ENCODE results near the gene SLC25A31.
A peak's percentile ranks its signal among the peaks of the same experiment; 100 is the strongest.

Gene SLC25A31

GRCh38 chr4:127771535-127772275 lies 41.5 kb downstream of the SLC25A31 start:
- TF ChIP-seq FOXP2 (optimal IDR thresholded peaks at IDR 0.05; ENCODE audit: control extremely low read depth, extremely low read length, insufficient read depth): no peak
- TF ChIP-seq EZH2 (IDR thresholded peaks at IDR 0.05): no peak
- no peak for TF ChIP-seq POLR2AphosphoS5 (IDR thresholded peaks at IDR 0.05; ENCODE audit: borderline replicate concordance, low read depth, low read length)
- DNase-seq (ENCODE audit: low read depth, low spot score): no peak
- H3K36me3 ChIP-seq (ENCODE audit: insufficient read depth, low read length): no peaks in the 10 kb centered on the region
- H3K9ac ChIP-seq (ENCODE audit: insufficient read length): no peak overlapping the region
- no peak overlapping the region for H3K27ac ChIP-seq
- H3K9me3 ChIP-seq (ENCODE audit: low read depth, low read length): no peaks in the 10 kb centered on the region
- H3K4me3 ChIP-seq: no peak overlapping the region

GRCh38 chr4:127772769-127773671 lies 42.8 kb downstream of the SLC25A31 start:
- Histone ChIP-seq H3K9ac (ENCODE audit: insufficient read length) (no peak overlapping the region), H3K4me3 (no peak overlapping the region), H3K27ac (no peak overlapping the region), H3K9me3 (ENCODE audit: low read depth, low read length) (no peaks in the 10 kb centered on the region), H3K36me3 (ENCODE audit: insufficient read depth, low read length) (no peaks in the 10 kb centered on the region)
- no peak for DNase-seq (ENCODE audit: low read depth, low spot score)
- TF ChIP-seq EZH2 (IDR thresholded peaks at IDR 0.05): no peak
- no peak for TF ChIP-seq FOXP2 (optimal IDR thresholded peaks at IDR 0.05; ENCODE audit: control extremely low read depth, extremely low read length, insufficient read depth)
- TF ChIP-seq POLR2AphosphoS5 (IDR thresholded peaks at IDR 0.05; ENCODE audit: borderline replicate concordance, low read depth, low read length): no peak

GRCh38 chr4:127775843-127776242 lies 45.6 kb downstream of the SLC25A31 start:
- no peak overlapping the region for H3K27ac ChIP-seq
- H3K36me3 ChIP-seq (ENCODE audit: insufficient read depth, low read length): no peaks in the 10 kb centered on the region
- TF ChIP-seq POLR2AphosphoS5 (IDR thresholded peaks at IDR 0.05; ENCODE audit: borderline replicate concordance, low read depth, low read length) (no peak), FOXP2 (optimal IDR thresholded peaks at IDR 0.05; ENCODE audit: control extremely low read depth, extremely low read length, insufficient read depth) (no peak), EZH2 (IDR thresholded peaks at IDR 0.05) (no peak)
- H3K4me3 ChIP-seq: no peak overlapping the region
- no peak overlapping the region for H3K9ac ChIP-seq (ENCODE audit: insufficient read length)
- DNase-seq (ENCODE audit: low read depth, low spot score): no peak
- no peaks in the 10 kb centered on the region for H3K9me3 ChIP-seq (ENCODE audit: low read depth, low read length)

- no peak for DNase-seq (ENCODE audit: low read depth, low spot score)
- TF ChIP-seq FOXP2 (optimal IDR thresholded peaks at IDR 0.05; ENCODE audit: control extremely low read depth, extremely low read length, insufficient read depth): no peak
- Histone ChIP-seq H3K4me3 (no peak overlapping the region), H3K9me3 (ENCODE audit: low read depth, low read length) (no peaks in the 10 kb centered on the region), H3K27ac (no peak overlapping the region), H3K9ac (ENCODE audit: insufficient read length) (no peak overlapping the region), H3K36me3 (ENCODE audit: insufficient read depth, low read length) (no peaks in the 10 kb centered on the region)
These were observed 46.4 kb downstream of the SLC25A31 start for GRCh38 chr4:127776620-127777019.

GRCh38 chr4:127777487-127777886 lies 47.3 kb downstream of the SLC25A31 start:
- Histone ChIP-seq H3K9ac (ENCODE audit: insufficient read length) (no peak overlapping the region), H3K4me3 (no peak overlapping the region), H3K36me3 (ENCODE audit: insufficient read depth, low read length) (no peaks in the 10 kb centered on the region), H3K9me3 (ENCODE audit: low read depth, low read length) (no peaks in the 10 kb centered on the region), H3K27ac (no peak overlapping the region)
- no peak for DNase-seq (ENCODE audit: low read depth, low spot score)
- TF ChIP-seq EZH2 (IDR thresholded peaks at IDR 0.05): no peak
- no peak for TF ChIP-seq FOXP2 (optimal IDR thresholded peaks at IDR 0.05; ENCODE audit: control extremely low read depth, extremely low read length, insufficient read depth)
- TF ChIP-seq POLR2AphosphoS5 (IDR thresholded peaks at IDR 0.05; ENCODE audit: borderline replicate concordance, low read depth, low read length): no peak

GRCh38 chr4:127778102-127778501 lies 47.9 kb downstream of the SLC25A31 start:
- DNase-seq (ENCODE audit: low read depth, low spot score): no peak

GRCh38 chr4:127780598-127780997 lies 50.4 kb downstream of the SLC25A31 start:
- no peaks in the 10 kb centered on the region for H3K36me3 ChIP-seq (ENCODE audit: insufficient read depth, low read length)
- no peak overlapping the region for H3K27ac ChIP-seq
- H3K9ac ChIP-seq (ENCODE audit: insufficient read length): no peak overlapping the region
- DNase-seq (ENCODE audit: low read depth, low spot score): no peak
- H3K4me3 ChIP-seq: no peak overlapping the region
- TF ChIP-seq POLR2AphosphoS5 (IDR thresholded peaks at IDR 0.05; ENCODE audit: borderline replicate concordance, low read depth, low read length): no peak
- no peak for TF ChIP-seq FOXP2 (optimal IDR thresholded peaks at IDR 0.05; ENCODE audit: control extremely low read depth, extremely low read length, insufficient read depth)
- TF ChIP-seq EZH2 (IDR thresholded peaks at IDR 0.05): no peak
- H3K9me3 ChIP-seq (ENCODE audit: low read depth, low read length): no peaks in the 10 kb centered on the region

More at GRCh38 chr4:127778102-127778501, 47.9 kb downstream of the SLC25A31 start:
- TF ChIP-seq FOXP2 (optimal IDR thresholded peaks at IDR 0.05; ENCODE audit: control extremely low read depth, extremely low read length, insufficient read depth) (no peak), POLR2AphosphoS5 (IDR thresholded peaks at IDR 0.05; ENCODE audit: borderline replicate concordance, low read depth, low read length) (no peak), EZH2 (IDR thresholded peaks at IDR 0.05) (no peak)
- Histone ChIP-seq H3K4me3 (no peak overlapping the region), H3K36me3 (ENCODE audit: insufficient read depth, low read length) (no peaks in the 10 kb centered on the region), H3K27ac (no peak overlapping the region), H3K9me3 (ENCODE audit: low read depth, low read length) (no peaks in the 10 kb centered on the region), H3K9ac (ENCODE audit: insufficient read length) (no peak overlapping the region)

- Histone ChIP-seq H3K4me3 (peak overlapping the region; percentile 83), H3K9ac (ENCODE audit: insufficient read length) (peak overlapping the region; percentile 63), H3K9me3 (ENCODE audit: low read depth, low read length) (no peaks in the 10 kb centered on the region), H3K27ac (no peak overlapping the region), H3K36me3 (ENCODE audit: insufficient read depth, low read length) (no peaks in the 10 kb centered on the region)
- no peak for DNase-seq (ENCODE audit: low read depth, low spot score)
- TF ChIP-seq POLR2AphosphoS5 (IDR thresholded peaks at IDR 0.05; ENCODE audit: borderline replicate concordance, low read depth, low read length) (no peak), EZH2 (IDR thresholded peaks at IDR 0.05) (no peak), FOXP2 (optimal IDR thresholded peaks at IDR 0.05; ENCODE audit: control extremely low read depth, extremely low read length, insufficient read depth) (no peak)
These were observed 51.3 kb downstream of the SLC25A31 start for GRCh38 chr4:127781300-127782024.

Data from SK-N-MC (cell line).